Ovary (tissue), 3 donors: ENCODE results near the gene SLC4A1.

Experiments
- CTCF ChIP-seq, 3 donors: fragments of 450-650 bp in 2 of 3; fragments of 200-600 bp in 1 of 3; IDR thresholded peaks; one replicate each; pipeline versions ENCODE4 v1.5.1 to v1.8.0; 2016 to 2022; ENCODE audit warnings: antibody characterized with exemption in 3 of 3, mild to moderate bottlenecking in 1 of 3
- EP300 ChIP-seq: sonication (generic); formaldehyde crosslinking; IDR thresholded peaks from one replicate; pipeline ENCODE4 v1.6.1; 2017; ENCODE audit warnings: antibody characterized with exemption
- donor health status: DM: no; HTN: no; CAD: no.

GRCh38 chr17:44314869-44315661 is 47.1 kb upstream of the SLC4A1 start:
- TF ChIP-seq EP300 (no peak), CTCF (IDR thresholded peaks at IDR 0.05) (no peak)
